GM23338 (cell line): ENCODE data around the gene SPANXA1. TPM values are rescaled to one million over a fixed set of nuclear protein-coding genes. Genes with fewer than 3 reads are reported as not detected.
"Not testable (repeated sequence)": the region's sequence is repeated elsewhere in the genome, so short reads cannot be mapped to it uniquely, and the experiment has no call there.

Experiments used
- ATAC-seq: fragments of 200-7000 bp; cut with Tn5 transposase; 3 replicates; pipeline ENCODE4 v1.9.1; 2020
- DNase-seq: peaks from one replicate; pipeline ENCODE4 v3.0.0-alpha.2; 2015; ENCODE audit warnings: low spot score
- H2AFZ ChIP-seq: fragments of 200-600 bp; sonication (generic); 2 replicates; pipeline ENCODE4 v1.8.0; 2016; ENCODE audit warnings: antibody characterized with exemption, mild to moderate bottlenecking, moderate library complexity
- H3F3A ChIP-seq: fragments of 200-600 bp; sonication (generic); replicated peaks from 2 replicates; pipeline ENCODE4 v1.8.0; 2017; ENCODE audit warnings: antibody characterized with exemption, mixed run types, low read depth
- H3K27ac ChIP-seq: fragments of 200-600 bp; sonication (generic); 2 replicates; pipeline ENCODE4 v1.6.1; 2016; ENCODE audit warnings: low read depth
- H3K27me3 ChIP-seq: fragments of 200-600 bp; sonication (generic); 2 replicates; pipeline ENCODE4 v1.8.0; 2016; ENCODE audit warnings: mild to moderate bottlenecking, mixed run types, moderate library complexity; ENCODE audit not compliant: insufficient read depth
- H3K36me3 ChIP-seq: fragments of 200-600 bp; sonication (generic); 2 replicates; pipeline ENCODE4 v1.8.0; 2016; ENCODE audit warnings: mild to moderate bottlenecking; ENCODE audit not compliant: insufficient read depth
- H3K4me1 ChIP-seq: fragments of 200-600 bp; sonication (generic); 2 replicates; pipeline ENCODE4 v1.8.0; 2016; ENCODE audit warnings: mild to moderate bottlenecking, moderate library complexity; ENCODE audit not compliant: insufficient read depth
- H3K4me2 ChIP-seq: fragments of 200-600 bp; sonication (generic); 2 replicates; pipeline ENCODE4 v1.7.1; 2017; ENCODE audit warnings: mixed run types
- H3K4me3 ChIP-seq: fragments of 200-600 bp; sonication (generic); 2 replicates; pipeline ENCODE4 v1.6.1; 2016; ENCODE audit warnings: mixed run types
- H3K79me2 ChIP-seq: fragments of 200-600 bp; sonication (generic); replicated peaks from 2 replicates; pipeline ENCODE4 v1.8.0; 2017; ENCODE audit warnings: mild to moderate bottlenecking; ENCODE audit not compliant: insufficient read depth
- H3K9me2 ChIP-seq: fragments of 200-600 bp; sonication (generic); 2 replicates; pipeline ENCODE4 v1.8.0; 2017; ENCODE audit not compliant: insufficient read depth
- H4K20me1 ChIP-seq: fragments of 200-600 bp; sonication (generic); replicated peaks from 2 replicates; pipeline ENCODE4 v1.8.0; 2017; ENCODE audit warnings: mild to moderate bottlenecking; ENCODE audit not compliant: insufficient read depth
- H3K27ac Mint-ChIP-seq: 2 replicates; pipeline ENCODE4 v1.8.0; 2020; ENCODE audit warnings: inconsistent platforms, mild to moderate bottlenecking, moderate library complexity, mixed read lengths
- H3K27me3 Mint-ChIP-seq: 3 replicates; pipeline ENCODE4 v1.8.0; 2022; ENCODE audit warnings: low read depth, mild to moderate bottlenecking, moderate library complexity, mixed read lengths, inconsistent platforms; ENCODE audit not compliant: insufficient read depth, poor library complexity
- H3K36me3 Mint-ChIP-seq: 3 replicates; pipeline ENCODE4 v1.8.0; 2021; ENCODE audit warnings: low read depth, mild to moderate bottlenecking, inconsistent platforms, moderate library complexity, mixed read lengths
- H3K4me1 Mint-ChIP-seq: 3 replicates; pipeline ENCODE4 v1.8.0; 2020; ENCODE audit warnings: mild to moderate bottlenecking, inconsistent platforms, mixed read lengths
- H3K4me3 Mint-ChIP-seq: 3 replicates; pipeline ENCODE4 v1.8.0; 2021; ENCODE audit warnings: moderate library complexity, mild to moderate bottlenecking, inconsistent platforms, mixed read lengths
- H3K9me3 Mint-ChIP-seq: 3 replicates; pipeline ENCODE4 v1.8.0; 2020; ENCODE audit warnings: moderate library complexity, mild to moderate bottlenecking, inconsistent platforms, mixed read lengths
- CTCF ChIP-seq, 2 experiments: fragments of 200-600 bp in 1 of 2; sonication (generic) in 1 of 2; conservative IDR thresholded peaks; 2 replicates each; pipeline versions ENCODE4 v1.5.1 to v1.6.1; 2016 to 2017; ENCODE audit warnings: antibody characterized with exemption in 2 of 2, low read depth in 2 of 2, mild to moderate bottlenecking in 2 of 2, moderate library complexity in 1 of 2
- EZH2 ChIP-seq: fragments of 200-600 bp; sonication (generic); IDR thresholded peaks from one replicate; pipeline ENCODE4 v1.8.0; 2017; ENCODE audit warnings: antibody characterized with exemption, mild to moderate bottlenecking, low read depth; ENCODE audit not compliant: unreplicated experiment
- EZH2phosphoT487 ChIP-seq: fragments of 200-600 bp; sonication (generic); IDR thresholded peaks from one replicate; pipeline ENCODE4 v1.8.1; 2018; ENCODE audit warnings: antibody characterized with exemption; ENCODE audit not compliant: unreplicated experiment
- JUNB ChIP-seq: IDR thresholded peaks from one replicate; pipeline ENCODE4 v1.6.1; 2016; ENCODE audit warnings: antibody characterized with exemption; ENCODE audit not compliant: unreplicated experiment
- NANOG ChIP-seq: IDR thresholded peaks from 2 replicates; pipeline ENCODE4 v1.6.1; 2016; ENCODE audit warnings: antibody characterized with exemption, borderline replicate concordance
- POLR2AphosphoS5 ChIP-seq: IDR thresholded peaks from 2 replicates; pipeline ENCODE4 v1.6.1; 2016; ENCODE audit warnings: antibody characterized with exemption, low read depth
- REST ChIP-seq: IDR thresholded peaks from one replicate; pipeline ENCODE4 v1.6.1; 2018; ENCODE audit warnings: antibody characterized with exemption; ENCODE audit not compliant: unreplicated experiment
- STAT1 ChIP-seq: IDR thresholded peaks from one replicate; pipeline ENCODE4 v1.6.1; 2016; ENCODE audit warnings: antibody characterized with exemption; ENCODE audit not compliant: unreplicated experiment
- ZNF331 ChIP-seq: fragments of 250-450 bp; sonication (Bioruptor Pico); IDR thresholded peaks from 2 replicates; pipeline ENCODE4 v1.5.0; 2020; ENCODE audit warnings: low read depth, mild to moderate bottlenecking, moderate library complexity
- ZNF462 ChIP-seq: fragments of 250-450 bp; sonication (Bioruptor Pico); IDR thresholded peaks from 2 replicates; pipeline ENCODE4 v1.5.0; 2020; ENCODE audit warnings: mild to moderate bottlenecking, moderate library complexity
- long read RNA-seq: library from polyadenylated mRNA; unstranded; transcript quantifications from one replicate; pipeline ENCODE4 v2.0.0, GENCODE V29; 2020; ENCODE audit not compliant: unreplicated experiment
- polyA plus RNA-seq: library from polyadenylated mRNA; unstranded; fragments of >200 nt; fragmentation: Nextera tagmentation; extraction: Ambion mirVana; gene quantifications from 2 replicates; pipeline ENCODE4 v1.2.1, GENCODE V29; 2016
- total RNA-seq: library from RNA; depleted of rRNA; stranded (reverse); fragments of >200 nt; shearing (Covaris generic); gene quantifications from 2 replicates; pipeline ENCODE4 v1.2.3, GENCODE V29; 2014; rRNA removed

Gene SPANXA1
- total RNA-seq (0.45 TPM in 1 of 2 replicates, not detected in the other), polyA plus RNA-seq (not detected in 2 replicates)
- long read RNA-seq, result 0 reads

GRCh38 chrX:141584638-141585037, at the start of gene SPANXA1:
SPANXA1 (minus strand) TSS chrX:141584738; CDS start chrX:141584678, 60 bp downstream.
- not testable (repeated sequence) for H3K27ac ChIP-seq, H3K4me3 Mint-ChIP-seq, H3K4me3 ChIP-seq, H3K4me2 ChIP-seq, H3K36me3 Mint-ChIP-seq, H3K79me2 ChIP-seq, H3K27ac Mint-ChIP-seq, H3K9me3 Mint-ChIP-seq, H3K9me2 ChIP-seq, H3K36me3 ChIP-seq, H3K4me1 ChIP-seq, ATAC-seq, H2AFZ ChIP-seq, H3K27me3 Mint-ChIP-seq, H3K27me3 ChIP-seq, H3K4me1 Mint-ChIP-seq, H3F3A ChIP-seq, DNase-seq, H4K20me1 ChIP-seq

- peaks cover 8% of the 10 kb centered on the region; the same call in 2 of the 3 replicates for H3K9me3 Mint-ChIP-seq
- no peak for TF ChIP-seq STAT1
- TF ChIP-seq EZH2, result no peak
- no peak for TF ChIP-seq POLR2AphosphoS5
- TF ChIP-seq CTCF (conservative IDR thresholded peaks at IDR 0.05; ENCODE audit: low read depth in 2 of 2), result no peak
- no peak for TF ChIP-seq ZNF331 (CRISPR knock-in tag)
- TF ChIP-seq JUNB, result no peak
- no peak for TF ChIP-seq ZNF462
- no peak for TF ChIP-seq EZH2phosphoT487
- no peak for TF ChIP-seq NANOG
- TF ChIP-seq REST, result no peak
These were observed 47.6 kb upstream of the SPANXA1 start for GRCh38 chrX:141632124-141632523.

More at GRCh38 chrX:141632124-141632523, 47.6 kb upstream of the SPANXA1 start:
- Histone ChIP-seq H3K27ac (no peak overlapping the region), H3K4me1 (no peaks in the 10 kb centered on the region), H3F3A (no peaks in the 10 kb centered on the region), H3K4me3 (no peak overlapping the region), H3K9me2 (no peaks in the 10 kb centered on the region), H4K20me1 (no peaks in the 10 kb centered on the region), H3K36me3 (no peaks in the 10 kb centered on the region), H3K79me2 (no peaks in the 10 kb centered on the region), H3K4me2 (no peak overlapping the region), H2AFZ (no peak overlapping the region), H3K27me3 (no peaks in the 10 kb centered on the region)
- Mint-ChIP-seq H3K4me3 (no peak overlapping the region), H3K27ac (no peak overlapping the region), H3K36me3 (peaks cover 4% of the 10 kb centered on the region; the same call in 1 of the 3 replicates), H3K27me3 (no peaks in the 10 kb centered on the region), H3K4me1 (no peaks in the 10 kb centered on the region)
- ATAC-seq, result no peak
- DNase-seq, result no peak
